Measurements from ENCODE around the gene RBM7. TPM values are rescaled to one million over a fixed set of nuclear protein-coding genes. Genes with fewer than 3 reads are reported as not detected.

RBM7 gene
- total RNA-seq, 1 experiment from 2014 or later, result 26.4 TPM

DNA sequence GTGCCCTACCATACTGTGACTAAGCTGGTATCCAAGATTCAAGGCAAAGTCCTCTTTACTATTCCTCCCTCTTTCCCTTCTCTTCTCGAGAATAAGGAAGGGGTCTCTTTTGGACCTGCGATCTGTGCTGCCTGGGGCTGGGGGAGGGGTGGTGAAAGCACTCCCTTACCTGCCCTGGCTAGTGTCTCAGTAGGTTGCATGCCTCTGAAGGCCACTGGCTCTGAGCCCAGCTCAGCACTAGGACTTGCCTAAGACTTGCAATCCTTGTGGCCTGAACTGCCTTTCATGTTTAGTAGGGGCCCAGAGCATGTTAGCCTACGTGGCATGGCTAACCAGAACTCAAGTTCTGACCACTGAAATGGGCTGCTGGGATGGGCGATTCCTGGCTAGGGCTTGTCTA is 25.8 kb downstream of the RBM7 start:
- no peak overlapping the region for H3K27ac Mint-ChIP-seq (ENCODE audit: unreplicated experiment)
- CTCF ChIA-PET, result no interaction called here
- no peak for DNase-seq

DNA sequence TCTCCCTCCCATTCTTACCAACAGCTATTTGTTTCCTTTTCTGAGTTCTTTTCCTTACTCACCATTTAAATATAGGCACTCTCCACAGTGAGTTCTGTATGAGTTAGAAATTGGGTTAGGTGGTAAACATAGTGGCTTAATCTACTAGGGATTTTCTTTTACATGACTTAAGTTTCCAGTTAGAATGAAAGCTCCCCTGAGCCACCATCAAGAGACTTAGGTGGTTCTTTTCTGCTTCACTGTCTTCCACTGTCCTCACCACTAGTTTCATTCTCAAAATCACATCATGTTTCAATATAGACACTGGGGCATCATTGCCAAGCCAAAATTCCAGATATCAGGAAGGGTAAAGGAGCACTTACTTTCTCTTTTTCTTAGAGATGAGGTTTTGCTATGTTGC is 29.8 kb downstream of the RBM7 start:
- Mint-ChIP-seq H3K36me3 (ENCODE audit: insufficient read depth, unreplicated experiment) (no peaks in the 10 kb centered on the region), H3K4me1 (ENCODE audit: low read depth, unreplicated experiment) (no peaks in the 10 kb centered on the region), H3K4me3 (ENCODE audit: low read depth, unreplicated experiment) (no peak overlapping the region), H3K27ac (ENCODE audit: unreplicated experiment) (no peak overlapping the region), H3K9me3 (ENCODE audit: low read depth, unreplicated experiment) (no peaks in the 10 kb centered on the region), H3K27me3 (ENCODE audit: unreplicated experiment) (no peaks in the 10 kb centered on the region)
- no TSS peak for BruUV-seq (replicated peaks)
- TF ChIP-seq, protein P1, sequence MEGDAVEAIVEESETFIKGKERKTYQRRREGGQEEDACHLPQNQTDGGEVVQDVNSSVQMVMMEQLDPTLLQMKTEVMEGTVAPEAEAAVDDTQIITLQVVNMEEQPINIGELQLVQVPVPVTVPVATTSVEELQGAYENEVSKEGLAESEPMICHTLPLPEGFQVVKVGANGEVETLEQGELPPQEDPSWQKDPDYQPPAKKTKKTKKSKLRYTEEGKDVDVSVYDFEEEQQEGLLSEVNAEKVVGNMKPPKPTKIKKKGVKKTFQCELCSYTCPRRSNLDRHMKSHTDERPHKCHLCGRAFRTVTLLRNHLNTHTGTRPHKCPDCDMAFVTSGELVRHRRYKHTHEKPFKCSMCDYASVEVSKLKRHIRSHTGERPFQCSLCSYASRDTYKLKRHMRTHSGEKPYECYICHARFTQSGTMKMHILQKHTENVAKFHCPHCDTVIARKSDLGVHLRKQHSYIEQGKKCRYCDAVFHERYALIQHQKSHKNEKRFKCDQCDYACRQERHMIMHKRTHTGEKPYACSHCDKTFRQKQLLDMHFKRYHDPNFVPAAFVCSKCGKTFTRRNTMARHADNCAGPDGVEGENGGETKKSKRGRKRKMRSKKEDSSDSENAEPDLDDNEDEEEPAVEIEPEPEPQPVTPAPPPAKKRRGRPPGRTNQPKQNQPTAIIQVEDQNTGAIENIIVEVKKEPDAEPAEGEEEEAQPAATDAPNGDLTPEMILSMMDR (IDR thresholded peaks at IDR 0.05; ENCODE audit: unreplicated experiment), result no peak
- no peak for DNase-seq
- intact Hi-C loops (cut with micrococcal nuclease; ENCODE audit: unreplicated experiment), result no loop called here
- CTCF ChIA-PET, result no interaction called here

More for the DNA sequence above, 25.8 kb downstream of the RBM7 start:
- Mint-ChIP-seq H3K4me3 (ENCODE audit: low read depth, unreplicated experiment) (no peak overlapping the region), H3K36me3 (ENCODE audit: insufficient read depth, unreplicated experiment) (no peaks in the 10 kb centered on the region), H3K9me3 (ENCODE audit: low read depth, unreplicated experiment) (no peaks in the 10 kb centered on the region), H3K4me1 (ENCODE audit: low read depth, unreplicated experiment) (no peaks in the 10 kb centered on the region), H3K27me3 (ENCODE audit: unreplicated experiment) (no peaks in the 10 kb centered on the region)
- intact Hi-C loops (cut with micrococcal nuclease; ENCODE audit: unreplicated experiment), result no loop called here
- TF ChIP-seq, protein P1 (IDR thresholded peaks at IDR 0.05; ENCODE audit: unreplicated experiment), result no peak
- no TSS peak for BruUV-seq (replicated peaks)

GRCh38 chr11:114432893-114433292 is 32.4 kb downstream of the RBM7 start:
- H3K4me1 Mint-ChIP-seq (ENCODE audit: low read depth, unreplicated experiment), result peaks cover 4% of the 10 kb centered on the region
- intact Hi-C loops (cut with micrococcal nuclease; ENCODE audit: unreplicated experiment), result no loop called here
- H3K4me3 Mint-ChIP-seq (ENCODE audit: low read depth, unreplicated experiment), result no peak overlapping the region
- TF ChIP-seq, protein P1 (IDR thresholded peaks at IDR 0.05; ENCODE audit: unreplicated experiment), result no peak
- H3K36me3 Mint-ChIP-seq (ENCODE audit: insufficient read depth, unreplicated experiment), result no peaks in the 10 kb centered on the region
- no peak overlapping the region for H3K27ac Mint-ChIP-seq (ENCODE audit: unreplicated experiment)
- no TSS peak for BruUV-seq (replicated peaks)
- CTCF ChIA-PET, result no interaction called here
- no peaks in the 10 kb centered on the region for H3K27me3 Mint-ChIP-seq (ENCODE audit: unreplicated experiment)
- no peaks in the 10 kb centered on the region for H3K9me3 Mint-ChIP-seq (ENCODE audit: low read depth, unreplicated experiment)
- no peak for DNase-seq

DNA sequence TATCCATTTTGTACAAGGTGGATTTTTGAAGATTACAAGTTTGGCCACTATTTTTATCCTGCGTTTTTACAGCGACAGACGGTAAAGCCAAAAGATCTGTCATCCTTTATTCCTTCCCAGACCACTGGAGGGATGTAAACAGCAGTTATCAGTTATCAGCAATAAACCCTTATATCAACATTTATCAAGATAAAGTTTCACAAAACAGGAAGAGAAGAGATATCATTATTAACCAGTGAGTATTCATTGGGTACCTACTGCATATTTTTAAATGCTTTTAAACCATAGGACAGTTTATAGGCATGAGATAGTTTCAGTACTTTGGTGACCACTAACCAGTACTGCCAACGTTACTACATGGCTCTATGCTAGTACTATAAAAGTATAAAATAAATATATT is 32.9 kb downstream of the RBM7 start:
- intact Hi-C loops (cut with micrococcal nuclease; ENCODE audit: unreplicated experiment), result no loop called here
- Mint-ChIP-seq H3K9me3 (ENCODE audit: low read depth, unreplicated experiment) (no peaks in the 10 kb centered on the region), H3K36me3 (ENCODE audit: insufficient read depth, unreplicated experiment) (no peaks in the 10 kb centered on the region), H3K4me3 (ENCODE audit: low read depth, unreplicated experiment) (no peak overlapping the region), H3K4me1 (ENCODE audit: low read depth, unreplicated experiment) (peaks cover 9% of the 10 kb centered on the region), H3K27me3 (ENCODE audit: unreplicated experiment) (no peaks in the 10 kb centered on the region), H3K27ac (ENCODE audit: unreplicated experiment) (no peak overlapping the region)
- CTCF ChIA-PET, result no interaction called here
- DNase-seq, result no peak
- BruUV-seq (replicated peaks), result no TSS peak
- TF ChIP-seq, protein P1 (IDR thresholded peaks at IDR 0.05; ENCODE audit: unreplicated experiment), result no peak

Measured in Calu3 (cell line).